Measurements from ENCODE around the gene TDRD10. TPM values are rescaled to one million over a fixed set of nuclear protein-coding genes. Genes with fewer than 3 reads are reported as not detected.

The TDRD10 gene
- total RNA-seq, 1 donor from 2014 or later, result not detected

- no peak overlapping the region for H3K27ac Mint-ChIP-seq (ENCODE audit: unreplicated experiment)
- H3K36me3 Mint-ChIP-seq (ENCODE audit: unreplicated experiment), result no peaks in the 10 kb centered on the region
- no peaks in the 10 kb centered on the region for H3K9me3 Mint-ChIP-seq (ENCODE audit: unreplicated experiment)
- DNase-seq (ENCODE audit: extremely low spot score, unreplicated experiment), result no peak
- peaks cover 13% of the 10 kb centered on the region for H3K27me3 Mint-ChIP-seq (ENCODE audit: unreplicated experiment)
- no peak for TF ChIP-seq CTCF (IDR thresholded peaks at IDR 0.05)
- H3K4me3 Mint-ChIP-seq (ENCODE audit: unreplicated experiment), result no peak overlapping the region
- H3K4me1 Mint-ChIP-seq (ENCODE audit: unreplicated experiment), result peaks cover 1% of the 10 kb centered on the region
Observed at GRCh38 chr1:154572468-154573167, 70.6 kb downstream of the TDRD10 start.

GRCh38 chr1:154573168-154573510 is 71.1 kb downstream of the TDRD10 start:
- no peak overlapping the region for H3K27ac Mint-ChIP-seq (ENCODE audit: unreplicated experiment)
- H3K27me3 Mint-ChIP-seq (ENCODE audit: unreplicated experiment), result peaks cover 12% of the 10 kb centered on the region
- H3K36me3 Mint-ChIP-seq (ENCODE audit: unreplicated experiment), result peaks cover 1% of the 10 kb centered on the region
- no peak for DNase-seq (ENCODE audit: extremely low spot score, unreplicated experiment)
- H3K9me3 Mint-ChIP-seq (ENCODE audit: unreplicated experiment), result no peaks in the 10 kb centered on the region
- H3K4me1 Mint-ChIP-seq (ENCODE audit: unreplicated experiment), result no peaks in the 10 kb centered on the region
- no peak overlapping the region for H3K4me3 Mint-ChIP-seq (ENCODE audit: unreplicated experiment)
- TF ChIP-seq CTCF (IDR thresholded peaks at IDR 0.05), result no peak

GRCh38 chr1:154574716-154575115 is 72.7 kb downstream of the TDRD10 start:
- no peak for DNase-seq (ENCODE audit: extremely low spot score, unreplicated experiment)
- Mint-ChIP-seq H3K4me1 (ENCODE audit: unreplicated experiment) (no peaks in the 10 kb centered on the region), H3K27ac (ENCODE audit: unreplicated experiment) (no peak overlapping the region)

GRCh38 chr1:154575147-154575927 is 73.3 kb downstream of the TDRD10 start:
- Mint-ChIP-seq H3K36me3 (ENCODE audit: unreplicated experiment) (peaks cover 19% of the 10 kb centered on the region), H3K4me1 (ENCODE audit: unreplicated experiment) (no peaks in the 10 kb centered on the region), H3K27me3 (ENCODE audit: unreplicated experiment) (peaks cover 6% of the 10 kb centered on the region), H3K27ac (ENCODE audit: unreplicated experiment) (no peak overlapping the region), H3K4me3 (ENCODE audit: unreplicated experiment) (no peak overlapping the region), H3K9me3 (ENCODE audit: unreplicated experiment) (no peaks in the 10 kb centered on the region)
- no peak for DNase-seq (ENCODE audit: extremely low spot score, unreplicated experiment)
- TF ChIP-seq CTCF (IDR thresholded peaks at IDR 0.05), result no peak

More at GRCh38 chr1:154574716-154575115, 72.7 kb downstream of the TDRD10 start:
- H3K36me3 Mint-ChIP-seq (ENCODE audit: unreplicated experiment), result peaks cover 17% of the 10 kb centered on the region
- peaks cover 10% of the 10 kb centered on the region for H3K27me3 Mint-ChIP-seq (ENCODE audit: unreplicated experiment)
- no peak overlapping the region for H3K4me3 Mint-ChIP-seq (ENCODE audit: unreplicated experiment)
- TF ChIP-seq CTCF (IDR thresholded peaks at IDR 0.05), result no peak
- no peaks in the 10 kb centered on the region for H3K9me3 Mint-ChIP-seq (ENCODE audit: unreplicated experiment)

GRCh38 chr1:154575951-154576566 is 74.0 kb downstream of the TDRD10 start:
- TF ChIP-seq CTCF (IDR thresholded peaks at IDR 0.05), result no peak
- no peak overlapping the region for H3K27ac Mint-ChIP-seq (ENCODE audit: unreplicated experiment)
- peaks cover 21% of the 10 kb centered on the region for H3K36me3 Mint-ChIP-seq (ENCODE audit: unreplicated experiment)
- no peak for DNase-seq (ENCODE audit: extremely low spot score, unreplicated experiment)
- H3K4me3 Mint-ChIP-seq (ENCODE audit: unreplicated experiment), result no peak overlapping the region
- peaks cover 4% of the 10 kb centered on the region for H3K27me3 Mint-ChIP-seq (ENCODE audit: unreplicated experiment)
- no peaks in the 10 kb centered on the region for H3K9me3 Mint-ChIP-seq (ENCODE audit: unreplicated experiment)
- H3K4me1 Mint-ChIP-seq (ENCODE audit: unreplicated experiment), result no peaks in the 10 kb centered on the region

All from osteocyte (in vitro differentiated cells).